ENCODE results near the gene CLCN6. TPM values are rescaled to one million over a fixed set of nuclear protein-coding genes. Genes with fewer than 3 reads are reported as not detected.

The CLCN6 gene
- total and polyA plus RNA-seq, 10 of the 15 experiments (the other 5 are each of a cell fraction or from before 2014, with no cell fraction given) = 2.2 to 20.9 (median 10.2) TPM

- TF ChIP-seq CUX1 (IDR thresholded peaks at IDR 0.05; ENCODE audit: insufficient replicate concordance, low read depth, low read length) = no peak
- 0 out of 3 replicates have a peak, but pooled peaks have one; percentile 25 for TF ChIP-seq POU2F2 (IDR thresholded peaks at IDR 0.05; ENCODE audit: borderline replicate concordance, low read depth, low read length)
- no peak for TF ChIP-seq STAT3 (IDR thresholded peaks at IDR 0.05; ENCODE audit: low read depth, low read length)
- peak; percentile 50; the same call in 1 of the 2 replicates for TF ChIP-seq POLR2AphosphoS2 (IDR thresholded peaks at IDR 0.05; ENCODE audit: low read depth, low read length)
- TF ChIP-seq IKZF1 (conservative IDR thresholded peaks at IDR 0.05) = peak; percentile 60
- peak; percentile 77 for TF ChIP-seq NFYB (IDR thresholded peaks at IDR 0.05; ENCODE audit: insufficient read depth, low read depth, low read length)
- TF ChIP-seq MYB (IDR thresholded peaks at IDR 0.05; ENCODE audit: borderline replicate concordance, low read depth, low read length) = no peak
- no peak for TF ChIP-seq SMAD5 (IDR thresholded peaks at IDR 0.05; ENCODE audit: low read depth)
- TF ChIP-seq LARP7 (IDR thresholded peaks at IDR 0.05) = no peak
- no peak for TF ChIP-seq MYC (IDR thresholded peaks at IDR 0.05; ENCODE audit: insufficient read depth, insufficient read length, insufficient replicate concordance, low read length, severe bottlenecking)
- TF ChIP-seq CHD4 (IDR thresholded peaks at IDR 0.05) = no peak
- no peak for TF ChIP-seq GATAD2B (conservative IDR thresholded peaks at IDR 0.05; ENCODE audit: low read depth)
These were observed at the start of gene CLCN6, which contains the start of gene MTHFR (continued) for GRCh38 chr1:11805422-11806306.
